ENCODE measurements around the gene ARMC8.

The ARMC8 gene

GRCh38 chr3:138314751-138315150 lies 127.7 kb downstream of the ARMC8 start:
- DNase-seq = no peak

- no peak for DNase-seq
These were observed 130.6 kb downstream of the ARMC8 start for GRCh38 chr3:138317687-138318086.

GRCh38 chr3:138323971-138324370 lies 136.9 kb downstream of the ARMC8 start:
- no peak for DNase-seq

- no peak for DNase-seq
These were observed 138.9 kb downstream of the ARMC8 start for GRCh38 chr3:138325990-138326389.

GRCh38 chr3:138326866-138327595 lies 139.9 kb downstream of the ARMC8 start:
- no peak for DNase-seq

- DNase-seq = no peak
These were observed 140.7 kb downstream of the ARMC8 start for GRCh38 chr3:138327831-138328230.

GRCh38 chr3:138328341-138328740 lies 141.2 kb downstream of the ARMC8 start:
- DNase-seq = peak in 1 of 14 donors; percentile 32

- DNase-seq = peak in 12 of 14 donors; percentile 39 to 95 (median 68)
These were observed 142.3 kb downstream of the ARMC8 start, which contains the start of gene NME9 for GRCh38 chr3:138329127-138329983. Gene NME9 (minus strand): TSS chr3:138329851. CDS start chr3:138329335, 516 bp downstream.

GRCh38 chr3:138329984-138330293 lies 142.8 kb downstream of the ARMC8 start:
- DNase-seq = no peak

- DNase-seq = peak in 1 of 14 donors; percentile 27
These were observed 144.2 kb downstream of the ARMC8 start for GRCh38 chr3:138331143-138331894.

- DNase-seq = peak in 1 of 14 donors; percentile 22
These were observed 145.5 kb downstream of the ARMC8 start for GRCh38 chr3:138332472-138333073.

- no peak for DNase-seq
These were observed 147.5 kb downstream of the ARMC8 start for GRCh38 chr3:138334608-138335007.

- no peak for DNase-seq
These were observed 149.4 kb downstream of the ARMC8 start for GRCh38 chr3:138336454-138336999.

- no peak for DNase-seq
These were observed 151.1 kb downstream of the ARMC8 start for GRCh38 chr3:138338244-138338643.

GRCh38 chr3:138338811-138339210 lies 151.7 kb downstream of the ARMC8 start:
- peak in 1 of 14 donors; percentile 38 for DNase-seq

GRCh38 chr3:138340511-138340910 lies 153.4 kb downstream of the ARMC8 start:
- no peak for DNase-seq

GRCh38 chr3:138344754-138345153 lies 157.7 kb downstream of the ARMC8 start:
- DNase-seq = no peak

All from C1 segment of cervical spinal cord (tissue), 14 donors.